ENCODE data around the gene SLC17A7. TPM values are rescaled to one million over a fixed set of nuclear protein-coding genes. Genes with fewer than 3 reads are reported as not detected.
"Not testable (repeated sequence)": the region's sequence is repeated elsewhere in the genome, so short reads cannot be mapped to it uniquely, and the experiment has no call there.

The SLC17A7 gene
- total RNA-seq, 1 donor from 2014 or later, result 0.55 TPM

- no peaks in the 10 kb centered on the region for H3K27me3 Mint-ChIP-seq
- ChIA-PET POLR2A (interaction anchor here (0.6 to 11.0 kb wide), 3 partner anchors 12 to 124 kb away, joined by 4 to 193 read pairs (median 5); partner anchors contain the start of genes ALDH16A1 and PIH1D1), CTCF (no interaction called here)
- H3K36me3 Mint-ChIP-seq (ENCODE audit: low read depth), result peaks cover 41% of the 10 kb centered on the region
- no peak for DNase-seq
- no peak overlapping the region for H3K27ac Mint-ChIP-seq
- H3K4me1 Mint-ChIP-seq, result peaks cover 9% of the 10 kb centered on the region
- no peak overlapping the region for H3K4me3 Mint-ChIP-seq
- no peak for ATAC-seq (ENCODE audit: low read depth)
- intact Hi-C loops (cut with micrococcal nuclease), result no loop called here
- H3K9me3 Mint-ChIP-seq, result no peaks in the 10 kb centered on the region
- TF ChIP-seq CTCF (IDR thresholded peaks at IDR 0.05), result no peak
These were observed 22.8 kb upstream of the SLC17A7 start for GRCh38 chr19:49463960-49464740.

DNA sequence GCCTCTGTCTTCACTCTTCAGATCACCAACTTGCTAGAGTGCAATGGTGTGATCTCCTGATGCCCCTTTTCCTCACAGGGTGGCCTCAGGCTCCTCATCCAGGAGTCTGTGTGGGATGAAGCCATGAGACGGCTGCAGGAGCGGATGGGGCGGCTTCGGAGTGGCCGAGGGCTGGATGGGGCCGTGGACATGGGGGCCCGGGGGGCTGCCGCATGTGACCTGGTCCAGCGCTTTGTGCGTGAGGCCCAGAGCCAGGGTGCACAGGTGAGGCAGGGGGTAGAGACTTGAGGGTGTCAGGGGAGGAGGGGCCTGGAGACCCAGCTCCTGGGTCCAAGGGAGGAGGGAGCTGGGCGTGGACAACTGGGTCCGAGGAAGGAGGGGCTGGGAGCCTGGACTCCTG, 21.2 kb upstream of the SLC17A7 start:
- no peak for ATAC-seq (ENCODE audit: low read depth)
- ChIA-PET CTCF (no interaction called here), POLR2A (no interaction called here)
- Mint-ChIP-seq H3K27ac (no peak overlapping the region), H3K4me1 (peaks cover 4% of the 10 kb centered on the region), H3K4me3 (no peak overlapping the region), H3K27me3 (no peaks in the 10 kb centered on the region), H3K36me3 (ENCODE audit: low read depth) (peaks cover 40% of the 10 kb centered on the region), H3K9me3 (no peaks in the 10 kb centered on the region)
- no peak for DNase-seq
- TF ChIP-seq CTCF (IDR thresholded peaks at IDR 0.05), result no peak
- intact Hi-C loops (cut with micrococcal nuclease), result no loop called here

GRCh38 chr19:49461656-49462055, 20.3 kb upstream of the SLC17A7 start:
- ChIA-PET CTCF (no interaction called here), POLR2A (interaction anchor here (0.7 kb wide), 1 partner anchor 9 kb away, joined by 3 read pairs; no protein-coding TSS in a partner anchor)
- H3K27me3 Mint-ChIP-seq, result no peaks in the 10 kb centered on the region
- no peak overlapping the region for H3K4me3 Mint-ChIP-seq
- no peak for TF ChIP-seq CTCF (IDR thresholded peaks at IDR 0.05)
- DNase-seq (no peak), ATAC-seq (ENCODE audit: low read depth) (no peak)
- H3K27ac Mint-ChIP-seq, result no peak overlapping the region
- peaks cover 7% of the 10 kb centered on the region for H3K4me1 Mint-ChIP-seq
- intact Hi-C loops (cut with micrococcal nuclease), result no loop called here
- H3K9me3 Mint-ChIP-seq, result no peaks in the 10 kb centered on the region
- peaks cover 48% of the 10 kb centered on the region for H3K36me3 Mint-ChIP-seq (ENCODE audit: low read depth)

- H3K4me1 Mint-ChIP-seq; CTCF ChIA-PET; intact Hi-C loops (cut with micrococcal nuclease); H3K27ac Mint-ChIP-seq; H3K27me3 Mint-ChIP-seq; ATAC-seq (ENCODE audit: low read depth); DNase-seq; H3K9me3 Mint-ChIP-seq; H3K4me3 Mint-ChIP-seq: not testable (repeated sequence)
- POLR2A ChIA-PET, result interaction anchor here (0.7 kb wide), 1 partner anchor 9 kb away, joined by 3 read pairs; no protein-coding TSS in a partner anchor
- H3K36me3 Mint-ChIP-seq (ENCODE audit: low read depth), result peaks cover 50% of the 10 kb centered on the region
These were observed 19.8 kb upstream of the SLC17A7 start for GRCh38 chr19:49461130-49461529.

- ChIA-PET CTCF (interaction anchor here (0.6 kb wide), 1 partner anchor 15 kb away, joined by 4 read pairs; no protein-coding TSS in a partner anchor), POLR2A (interaction anchor here (0.6 to 0.7 kb wide), 2 partner anchors 11 to 822 kb away, joined by 3 read pairs; no protein-coding TSS in a partner anchor)
- no peak overlapping the region for H3K4me3 Mint-ChIP-seq
- peaks cover 11% of the 10 kb centered on the region for H3K4me1 Mint-ChIP-seq
- ATAC-seq (ENCODE audit: low read depth), result no peak
- peaks cover 48% of the 10 kb centered on the region for H3K36me3 Mint-ChIP-seq (ENCODE audit: low read depth)
- H3K27me3 Mint-ChIP-seq, result no peaks in the 10 kb centered on the region
- intact Hi-C loops (cut with micrococcal nuclease), result loop anchor here (10.0 kb wide), 2 partner anchors 585 to 735 kb away; partner anchors contain the start of gene PPP1R15A
- H3K27ac Mint-ChIP-seq, result no peak overlapping the region
- no peaks in the 10 kb centered on the region for H3K9me3 Mint-ChIP-seq
- TF ChIP-seq CTCF (IDR thresholded peaks at IDR 0.05), result no peak
- DNase-seq, result no peak
These were observed 18.1 kb upstream of the SLC17A7 start for GRCh38 chr19:49459388-49459787.
